NCI-H2107 (cell line): ENCODE measurements around the gene EIPR1.

Experiments used
- DNase-seq: peaks from one replicate; lab custom pipeline; 2025; lab: John Stamatoyannopoulos, UW

EIPR1 gene

DNA sequence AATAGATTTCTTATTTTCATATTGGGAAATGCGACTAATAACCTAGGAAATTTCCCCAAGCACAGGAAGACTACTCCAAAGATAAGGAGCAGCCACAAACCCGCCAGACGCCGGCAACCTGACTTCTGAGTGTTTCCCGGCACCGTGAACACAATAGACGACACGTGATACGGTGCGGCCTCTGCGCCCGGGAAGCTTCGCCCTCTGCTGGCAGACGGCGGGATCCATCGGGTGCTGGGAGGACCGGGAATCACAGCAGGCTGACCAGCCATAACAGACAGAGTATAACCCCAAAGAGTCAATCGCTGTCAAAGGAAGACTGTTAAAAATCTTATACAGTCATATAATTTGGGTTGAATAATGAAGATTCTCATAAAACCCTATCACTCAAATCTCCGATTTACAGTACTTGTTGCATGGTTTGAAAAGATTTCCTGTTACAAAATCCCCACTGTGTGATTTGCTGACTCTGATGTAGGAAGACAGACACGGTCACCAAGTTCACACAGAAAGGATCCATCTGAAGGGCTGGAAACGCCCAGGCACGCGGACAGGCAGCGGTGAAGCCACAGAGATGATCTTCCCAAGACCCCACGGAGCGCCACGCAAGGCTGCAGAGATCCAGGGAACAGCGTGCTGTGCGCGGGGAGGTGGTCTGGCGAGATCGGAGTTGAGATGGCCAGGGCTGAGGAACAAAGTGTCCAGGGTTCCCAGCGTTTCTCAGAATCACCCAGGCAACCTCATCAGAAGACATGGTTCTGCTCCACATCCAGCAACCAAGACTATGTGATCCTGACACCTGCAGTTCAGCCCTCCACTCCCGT, 73.8 kb downstream of the EIPR1 start:
- peak; percentile 86 for DNase-seq

DNA sequence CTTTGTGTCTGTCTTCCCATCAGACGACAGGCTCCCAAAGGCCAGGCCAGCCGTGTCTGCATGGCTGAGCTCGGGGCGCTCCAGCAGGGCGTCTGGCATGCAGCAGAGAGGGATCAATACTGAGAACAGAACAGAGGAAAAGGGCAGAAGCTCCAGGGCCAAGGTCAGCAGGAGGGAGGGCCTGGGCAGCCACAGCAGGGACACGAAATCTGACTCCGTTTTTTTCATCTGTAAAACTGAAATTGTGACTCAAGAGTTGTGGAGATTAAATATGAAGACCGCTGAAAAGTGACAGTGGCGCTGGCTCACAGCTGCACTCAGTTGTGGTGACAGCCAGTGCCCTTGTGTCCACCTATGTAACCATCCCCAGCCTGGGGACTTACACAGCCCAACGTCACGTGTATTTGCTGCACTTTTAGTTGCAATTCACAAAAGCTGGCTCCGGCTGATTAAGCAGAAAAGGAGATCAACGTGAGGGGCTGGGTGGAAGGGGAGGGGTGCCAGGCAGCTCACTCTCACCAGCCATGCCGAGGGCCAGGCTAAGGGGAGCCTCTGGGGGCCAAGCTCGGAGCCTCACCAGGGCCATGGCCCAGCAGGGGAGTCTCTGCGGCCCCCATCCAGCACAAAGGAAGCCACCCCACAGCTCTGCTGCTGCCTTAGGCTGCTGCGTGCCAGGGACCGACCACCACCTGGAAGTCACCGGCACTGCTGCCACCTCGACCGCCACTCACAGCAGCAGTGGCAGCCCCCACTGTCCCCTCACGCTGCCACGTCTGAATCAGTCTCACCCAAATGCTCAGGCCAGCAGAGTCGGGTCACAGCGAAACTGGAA, 74.7 kb downstream of the EIPR1 start:
- peak; percentile 30 for DNase-seq

DNA sequence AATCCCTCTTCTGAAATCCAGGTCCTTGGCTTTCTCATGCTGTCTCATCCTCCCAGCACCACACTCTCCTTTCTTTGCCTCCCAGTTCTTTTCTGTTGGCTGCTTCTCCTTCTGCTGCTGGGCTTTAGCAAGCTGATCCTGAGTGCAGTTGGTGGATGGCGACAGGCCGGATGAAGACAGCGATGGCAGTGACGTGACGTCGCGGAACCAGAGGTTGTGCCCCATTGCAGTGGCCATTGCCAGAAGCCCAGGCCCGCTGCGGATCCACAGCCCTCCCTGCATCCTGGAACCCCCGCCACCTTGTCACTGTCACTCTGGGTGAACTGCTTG, 75.2 kb downstream of the EIPR1 start:
- no peak for DNase-seq

DNA sequence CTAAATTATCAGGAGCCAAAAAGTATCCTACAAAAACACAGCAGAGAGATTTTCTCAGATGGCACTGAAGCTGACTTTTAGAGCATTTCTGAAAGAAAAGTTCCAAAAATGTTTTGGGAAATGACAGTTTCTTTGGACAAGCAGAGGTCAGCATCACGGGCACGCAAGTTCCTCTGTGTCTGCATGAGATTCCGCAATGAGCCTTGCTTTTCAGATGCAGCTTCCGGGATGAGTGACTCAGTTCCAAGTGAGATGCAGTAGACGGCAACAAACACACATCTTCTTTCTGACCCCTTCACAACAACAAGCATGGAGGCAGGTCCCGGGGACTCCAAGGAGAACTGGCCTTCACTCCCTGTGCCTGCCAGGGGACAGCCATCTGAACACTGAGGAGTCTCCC, 76.6 kb downstream of the EIPR1 start:
- no peak for DNase-seq

DNA sequence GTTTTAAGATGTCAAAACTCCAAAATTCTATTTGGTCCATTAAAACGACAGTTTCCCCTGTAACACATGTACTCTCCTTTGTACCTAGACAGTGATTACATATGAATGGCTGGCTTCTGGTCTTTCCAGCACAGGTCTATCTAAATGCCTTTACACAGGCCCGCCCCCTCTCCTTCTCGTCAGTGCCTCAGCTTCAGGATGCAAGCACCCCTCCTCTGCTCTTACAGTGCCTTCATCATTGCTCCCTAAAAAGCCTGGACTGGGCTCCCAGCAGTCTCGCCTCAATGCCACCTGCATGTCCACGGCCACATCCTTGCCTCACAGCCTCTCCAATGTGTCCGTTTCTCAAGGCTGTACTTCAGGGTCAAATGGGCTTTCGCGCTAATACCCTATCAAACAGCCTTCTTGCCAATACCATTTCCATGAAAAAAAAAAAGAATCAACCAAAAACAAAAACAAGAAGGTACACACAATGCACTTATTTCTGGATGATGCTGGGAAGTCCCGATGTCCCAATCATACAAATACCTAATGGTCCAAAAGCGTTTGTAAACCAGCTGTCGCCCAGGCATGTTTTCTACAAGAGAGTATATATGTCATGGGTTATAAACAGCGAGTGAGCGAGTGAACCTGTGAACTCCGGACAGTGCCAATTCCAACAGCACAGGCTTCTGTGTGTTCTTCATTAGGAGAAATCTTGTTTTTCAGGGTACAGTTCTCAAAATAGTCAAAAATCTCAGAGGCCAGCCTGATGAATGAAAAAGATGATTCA, 77.2 kb downstream of the EIPR1 start:
- DNase-seq: no peak

DNA sequence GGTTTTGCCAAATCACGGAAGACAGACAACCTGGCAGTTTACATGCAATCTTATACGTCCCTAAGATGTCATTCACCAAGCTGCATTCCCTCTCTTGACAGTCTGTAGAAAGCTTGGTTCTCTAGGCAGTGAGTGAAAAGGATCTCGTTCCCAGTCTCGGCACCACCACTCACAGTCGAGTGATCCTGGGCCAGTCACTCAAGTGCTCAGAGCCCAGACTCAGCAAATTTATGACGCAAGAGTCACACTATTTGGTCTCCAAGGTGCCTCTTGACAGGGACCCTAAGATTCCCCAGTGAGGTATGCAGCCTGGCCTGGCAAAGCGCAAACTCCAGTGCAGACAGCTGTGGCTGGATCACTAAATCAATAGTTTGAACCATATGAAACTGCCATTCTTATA, 77.9 kb downstream of the EIPR1 start:
- DNase-seq: no peak

DNA sequence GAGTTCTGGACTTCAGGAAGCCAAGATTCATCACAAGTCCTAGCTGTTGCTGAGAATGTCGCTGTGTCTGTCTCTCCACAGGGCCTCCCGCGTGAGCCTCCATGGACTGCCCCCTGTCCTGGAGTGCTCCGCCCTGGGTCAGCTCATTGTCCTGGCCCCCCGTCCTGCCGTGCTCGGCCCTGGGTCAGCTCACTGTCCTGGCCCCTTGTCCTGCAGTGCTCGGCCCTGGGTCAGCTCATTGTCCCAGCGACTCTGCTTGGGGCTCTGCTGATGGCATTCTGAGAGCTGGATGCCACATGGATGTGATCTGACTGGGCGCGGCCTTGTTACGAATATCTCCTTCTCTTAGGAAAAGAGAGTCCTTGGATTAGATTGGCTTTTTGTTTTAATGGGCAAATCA, 78.5 kb downstream of the EIPR1 start:
- no peak for DNase-seq

DNA sequence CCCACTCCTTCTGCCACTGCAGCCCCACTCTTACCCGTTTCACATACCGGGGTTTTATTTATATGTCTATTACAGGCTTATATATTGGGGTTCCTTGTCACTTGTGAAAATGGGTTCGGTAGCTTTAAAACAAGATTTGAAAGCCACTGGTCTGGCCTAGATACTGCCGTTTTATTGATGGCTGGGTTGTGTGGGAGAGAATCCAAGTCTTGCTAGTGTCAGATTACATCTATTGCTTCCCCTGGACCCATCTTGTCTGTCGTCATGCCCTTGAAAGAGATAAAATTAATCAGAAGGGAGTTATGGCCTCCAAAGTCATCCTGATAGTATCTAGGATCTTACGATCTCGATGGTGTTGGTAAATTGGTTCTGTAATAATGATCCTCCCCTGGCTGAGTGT, 79.4 kb downstream of the EIPR1 start:
- DNase-seq: no peak

DNA sequence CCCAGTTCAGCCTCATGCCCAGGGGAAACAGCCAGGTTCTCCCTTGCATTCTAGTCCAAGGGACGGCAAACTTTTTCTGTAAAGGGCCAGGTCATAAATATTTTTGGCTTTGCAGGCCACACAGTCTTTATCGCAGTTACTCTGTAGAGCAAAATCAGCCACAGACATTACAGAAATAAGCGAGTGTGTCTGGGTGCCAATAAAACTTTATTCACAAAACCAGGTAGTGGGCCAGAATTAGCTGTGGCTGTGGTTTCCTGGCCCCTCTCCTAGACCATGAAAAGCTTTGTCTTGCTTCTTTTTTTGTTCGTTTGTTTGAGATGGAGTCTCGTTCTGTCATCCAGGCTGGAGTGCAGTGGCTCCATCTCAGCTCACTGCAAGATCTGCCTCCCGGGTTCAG, 80.1 kb downstream of the EIPR1 start:
- no peak for DNase-seq

DNA sequence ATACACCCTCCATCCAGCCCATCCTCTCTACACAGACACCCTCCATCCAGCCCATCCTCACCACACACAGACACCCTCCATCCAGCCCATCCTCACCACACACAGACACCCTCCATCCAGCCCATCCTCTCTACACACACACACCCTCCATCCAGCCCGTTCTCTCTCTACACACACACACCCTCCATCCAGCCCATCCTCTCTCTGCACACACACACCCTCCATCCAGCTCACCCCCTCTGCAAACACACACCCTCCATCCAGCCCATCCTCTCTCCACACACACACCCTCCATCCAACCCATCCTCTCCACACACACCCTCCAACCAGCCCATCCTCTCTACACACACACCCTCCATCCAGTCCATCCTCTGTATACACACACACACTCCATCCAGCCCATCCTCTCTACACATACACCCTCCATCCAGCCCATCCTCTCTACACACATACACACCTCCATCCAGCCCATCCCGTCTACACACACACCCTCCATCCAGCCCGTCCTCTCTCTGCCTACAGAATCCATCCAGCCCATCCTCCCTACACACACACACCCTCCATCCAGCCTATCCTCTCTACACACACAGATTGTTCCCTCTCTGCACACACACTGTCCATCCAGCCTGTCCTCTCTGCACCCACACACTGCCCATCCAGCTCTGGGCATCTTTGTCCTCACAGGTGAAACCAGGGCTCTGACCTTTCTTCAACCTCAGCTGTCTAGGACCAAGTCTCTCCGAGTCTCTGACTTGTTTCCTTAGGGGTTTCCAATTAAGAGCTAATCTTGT, 81.2 kb downstream of the EIPR1 start:
- no peak for DNase-seq

DNA sequence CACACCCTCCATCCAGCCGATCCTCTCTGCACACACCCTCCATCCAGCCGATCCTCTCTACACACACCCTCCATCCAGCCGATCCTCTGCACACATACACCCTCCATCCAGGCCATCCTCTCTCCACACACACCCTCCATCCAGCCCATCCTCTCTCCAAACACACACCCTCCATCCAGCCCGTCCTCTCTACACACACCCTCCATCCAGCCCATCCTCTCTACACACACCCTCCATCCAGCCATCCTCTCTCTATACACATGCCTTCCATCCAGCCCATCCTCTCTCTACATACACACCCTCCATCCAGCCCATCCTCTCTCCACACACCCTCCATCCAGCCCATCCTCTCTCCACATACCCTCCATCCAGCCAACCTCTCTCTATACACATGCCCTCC, 83.1 kb downstream of the EIPR1 start:
- DNase-seq: no peak

DNA sequence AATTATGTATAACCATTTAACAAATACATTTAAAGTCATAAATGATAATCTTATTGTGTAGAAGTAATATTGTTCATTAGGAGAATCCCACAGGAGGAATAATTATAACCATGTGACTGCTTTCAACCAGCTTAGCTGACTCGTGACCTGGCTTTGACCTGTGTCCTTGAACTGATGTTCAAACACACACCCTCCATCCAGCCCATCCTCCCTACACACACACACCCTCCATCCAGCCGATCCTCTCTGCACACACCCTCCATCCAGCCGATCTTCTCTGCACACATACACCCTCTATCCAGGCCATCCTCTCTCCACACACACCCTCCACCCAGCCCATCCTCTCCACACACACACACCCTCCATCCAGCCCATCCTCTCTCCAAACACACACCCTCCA, 83.5 kb downstream of the EIPR1 start:
- no peak for DNase-seq

DNA sequence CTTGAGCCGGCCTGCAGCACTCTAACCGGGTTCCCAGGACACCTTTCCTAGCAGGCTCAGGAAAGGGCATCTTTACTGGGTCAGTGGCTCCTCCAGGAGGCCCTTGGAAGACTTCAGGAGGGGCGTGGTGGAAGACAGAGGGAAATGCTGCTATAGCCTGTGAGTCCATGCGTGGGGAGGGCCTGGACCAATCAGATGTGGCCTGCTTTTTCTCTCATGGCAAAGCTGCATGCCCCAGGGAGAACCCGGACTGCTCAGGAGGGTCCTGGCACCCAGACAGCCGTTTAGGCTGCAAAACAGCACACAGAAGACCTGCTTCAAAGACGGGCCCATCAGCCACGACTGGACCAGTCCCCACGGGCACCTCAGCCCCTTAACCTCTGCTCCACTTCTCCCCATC, 84.4 kb downstream of the EIPR1 start:
- no peak for DNase-seq

DNA sequence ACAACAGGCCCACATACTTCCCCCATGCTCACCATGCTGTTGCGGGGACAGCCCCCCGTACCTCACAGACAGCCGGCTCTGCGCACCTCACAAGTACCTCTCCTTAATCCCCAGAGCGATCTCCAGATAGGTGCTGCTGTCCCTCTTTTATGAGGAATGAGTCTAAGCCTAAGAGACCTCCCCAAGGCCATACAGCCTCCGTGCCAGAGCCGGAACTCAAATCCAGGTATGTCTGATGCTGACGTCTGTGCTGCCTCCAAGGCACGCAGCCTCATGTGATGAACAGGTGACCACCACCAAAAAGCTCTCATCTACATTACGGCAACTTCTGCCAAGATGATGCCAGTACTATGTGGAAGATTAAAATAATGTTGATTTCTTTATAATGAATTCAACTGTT, 85.2 kb downstream of the EIPR1 start:
- DNase-seq: no peak

DNA sequence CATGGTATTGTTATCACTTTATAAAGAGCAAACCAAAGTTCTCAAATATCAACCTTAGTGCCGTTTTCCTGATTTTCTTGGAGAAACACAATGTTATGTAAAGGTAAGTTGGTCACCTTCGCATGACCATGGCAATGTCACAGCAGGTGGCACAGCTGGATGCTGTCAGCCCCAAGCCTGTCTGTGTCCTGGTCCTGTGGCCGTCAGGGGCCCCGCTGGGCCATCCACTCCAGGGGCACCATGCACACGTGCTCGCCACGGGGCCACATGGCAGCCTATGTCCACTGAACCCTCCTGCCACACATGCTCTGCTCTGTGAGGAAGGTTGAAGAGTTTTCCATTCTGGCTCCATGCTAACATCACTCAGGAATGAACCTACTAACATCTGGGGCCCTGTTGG, 85.9 kb downstream of the EIPR1 start:
- no peak for DNase-seq

DNA sequence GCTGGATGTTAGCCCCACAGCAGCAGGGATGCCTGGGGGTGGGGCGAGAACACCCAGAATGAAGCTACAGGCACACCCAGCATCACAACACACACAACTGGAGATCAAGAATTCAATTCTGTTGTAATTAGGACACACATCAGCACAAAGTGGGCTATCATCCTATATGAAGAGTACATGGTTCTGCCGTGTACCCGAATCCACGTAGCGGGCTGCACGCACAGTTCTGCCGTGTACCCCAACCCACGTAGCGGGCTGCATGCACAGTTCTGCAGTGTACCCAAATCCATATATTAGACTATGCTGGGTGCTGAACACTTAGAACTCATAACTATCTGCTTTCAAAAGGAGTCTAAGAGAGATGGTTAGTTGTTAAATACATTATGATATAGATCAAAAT, 86.5 kb downstream of the EIPR1 start:
- DNase-seq: no peak

DNA sequence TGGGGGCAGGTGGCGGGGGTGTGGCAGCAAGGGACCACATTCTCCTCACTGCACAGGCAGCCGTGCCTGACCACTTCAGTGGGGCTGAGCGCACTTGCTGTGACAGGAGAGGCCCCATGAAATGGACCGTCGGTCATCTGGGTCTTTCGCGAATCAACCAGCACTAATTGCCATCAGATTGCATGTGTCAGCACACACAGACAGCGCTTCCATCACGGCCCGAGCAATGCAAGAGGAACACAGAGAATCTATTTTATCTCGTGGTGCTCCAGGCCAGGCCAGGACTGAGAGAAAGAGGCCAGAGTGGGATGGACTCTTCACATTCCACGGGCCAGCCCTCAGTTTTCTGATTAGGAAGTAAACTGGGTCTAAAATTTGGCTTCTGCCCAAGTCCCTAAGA, 87.0 kb downstream of the EIPR1 start:
- no peak for DNase-seq

DNA sequence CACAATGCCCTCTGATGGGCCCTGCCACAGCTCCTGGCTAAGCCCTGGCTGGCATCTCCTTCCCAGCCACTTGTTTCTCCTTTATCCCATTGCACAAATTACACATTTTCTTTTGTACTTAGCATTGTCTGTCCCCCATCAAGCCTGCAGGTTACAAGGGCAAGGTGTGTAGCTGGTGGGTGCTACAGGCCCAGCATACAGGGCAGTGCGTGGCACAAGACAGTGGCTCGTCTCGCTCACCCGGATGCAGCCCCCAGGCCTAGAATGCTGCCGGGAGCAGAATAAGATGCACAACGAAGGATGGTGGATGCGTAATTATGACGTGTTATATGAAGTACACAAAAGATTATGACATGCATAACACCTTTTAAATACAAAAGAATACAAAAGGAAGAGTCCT, 87.6 kb downstream of the EIPR1 start:
- DNase-seq: no peak

DNA sequence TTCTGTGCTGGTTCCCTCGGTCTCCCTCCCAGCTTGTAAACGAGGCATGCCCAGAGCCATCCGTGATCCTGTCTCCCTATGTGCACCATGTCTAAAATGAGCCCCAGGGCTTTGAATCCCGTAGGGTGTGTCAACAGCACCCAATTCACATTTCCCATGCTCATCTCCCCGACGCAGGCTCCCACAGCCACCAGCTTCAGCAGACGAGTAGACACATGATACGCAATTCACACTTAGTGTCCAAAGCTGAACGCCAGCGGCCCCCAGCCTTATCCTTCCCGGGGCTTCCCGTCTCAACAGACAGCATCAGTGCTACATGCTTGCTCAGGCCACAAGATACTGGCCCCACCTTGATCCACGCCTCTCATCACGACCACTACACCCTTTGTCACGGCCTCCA, 88.1 kb downstream of the EIPR1 start:
- no peak for DNase-seq

DNA sequence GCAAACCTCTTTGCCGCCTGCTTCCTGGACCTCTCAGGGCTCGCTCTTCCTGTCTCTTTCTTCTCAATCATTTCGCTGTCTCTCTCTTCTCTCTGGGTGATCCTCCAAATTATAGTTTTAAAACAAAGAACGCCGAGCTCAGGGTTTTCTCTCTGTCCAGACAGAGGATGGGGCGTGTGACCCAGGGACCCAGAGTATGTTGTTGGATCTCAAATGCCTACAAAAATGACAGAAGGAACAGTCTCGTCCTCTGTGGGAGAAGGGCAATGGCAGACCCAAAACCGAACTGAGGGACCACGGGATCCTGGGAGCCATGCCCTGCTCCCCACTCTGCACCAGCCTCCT, 88.5 kb downstream of the EIPR1 start:
- DNase-seq: no peak

DNA sequence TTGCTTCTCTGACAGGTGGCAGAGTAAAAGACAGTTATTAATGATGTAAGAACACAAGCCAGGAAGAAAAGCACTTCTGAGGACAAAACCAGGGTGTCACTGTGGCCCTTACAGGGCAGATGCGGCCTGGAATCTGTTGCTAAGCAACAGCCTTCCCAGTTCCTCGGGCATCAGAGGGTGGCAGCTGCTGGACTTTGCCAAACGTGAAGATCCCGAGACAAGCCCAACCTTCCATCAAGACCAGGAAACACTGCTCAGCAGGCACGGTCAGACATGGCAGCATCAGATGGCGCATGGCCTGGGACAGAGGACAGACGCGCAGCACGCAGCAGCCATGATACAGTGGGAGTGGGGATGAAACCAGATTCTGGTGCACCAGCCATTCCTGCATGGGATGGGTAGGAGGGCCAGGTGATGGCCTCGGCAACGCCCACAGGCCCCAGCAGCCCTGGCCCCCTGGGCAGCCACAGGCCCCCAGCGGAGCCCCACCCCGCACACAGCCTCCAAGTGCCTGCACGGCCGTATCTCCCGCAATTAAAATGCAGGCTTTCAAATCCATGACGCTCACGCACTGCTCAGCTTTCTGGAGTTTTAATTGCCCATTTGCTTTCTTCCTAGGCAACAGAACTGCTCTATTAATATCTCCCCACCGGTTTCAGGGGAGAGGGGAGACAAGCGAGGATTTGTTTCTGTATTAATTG, 89.0 kb downstream of the EIPR1 start:
- no peak for DNase-seq

DNA sequence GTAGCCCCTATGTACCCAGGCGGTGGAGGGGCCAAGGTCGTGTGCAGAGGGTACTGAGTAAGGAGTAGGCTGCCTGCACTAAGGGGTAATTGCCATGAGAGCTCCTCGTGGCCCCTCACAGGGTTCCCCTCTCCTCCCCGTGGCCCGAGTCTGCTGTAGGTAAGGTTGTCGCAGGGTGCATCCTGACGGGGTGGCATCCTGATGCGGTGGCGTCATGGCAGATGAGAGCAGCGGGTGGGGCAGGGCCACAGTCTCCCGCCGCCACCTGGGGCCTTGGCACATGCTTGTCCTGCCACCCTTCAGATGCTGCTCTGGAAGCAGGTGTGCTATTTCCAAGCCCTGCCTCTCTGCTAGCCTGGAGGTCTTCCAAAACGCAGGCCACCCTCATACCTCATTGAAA, 89.7 kb downstream of the EIPR1 start:
- DNase-seq: no peak
